Astrocyte of the cerebellum (primary cell): ENCODE data around the gene PAPPA.

Experiments used
- DNase-seq: peaks from one replicate; pipeline ENCODE4 v3.0.0-alpha.2; 2011; ENCODE audit warnings: low read depth
- H3K4me3 ChIP-seq: 2 replicates; pipeline ENCODE4 v1.5.1; 2011; ENCODE audit warnings: mild to moderate bottlenecking, low read depth, low read length, moderate library complexity
- in situ Hi-C: cut with HindIII; loops from 2 replicates; pipeline ENCODE4 v1.10.0; 2017; ENCODE audit warnings: low sequenced_read_pairs
- TF ChIP-seq, protein P1 (sequence below): IDR thresholded peaks from 2 replicates; pipeline ENCODE4 v1.5.1; 2012; ENCODE audit warnings: low read length, low read depth, moderate library complexity, mild to moderate bottlenecking; ENCODE audit errors: missing control alignments

PAPPA gene

DNA sequence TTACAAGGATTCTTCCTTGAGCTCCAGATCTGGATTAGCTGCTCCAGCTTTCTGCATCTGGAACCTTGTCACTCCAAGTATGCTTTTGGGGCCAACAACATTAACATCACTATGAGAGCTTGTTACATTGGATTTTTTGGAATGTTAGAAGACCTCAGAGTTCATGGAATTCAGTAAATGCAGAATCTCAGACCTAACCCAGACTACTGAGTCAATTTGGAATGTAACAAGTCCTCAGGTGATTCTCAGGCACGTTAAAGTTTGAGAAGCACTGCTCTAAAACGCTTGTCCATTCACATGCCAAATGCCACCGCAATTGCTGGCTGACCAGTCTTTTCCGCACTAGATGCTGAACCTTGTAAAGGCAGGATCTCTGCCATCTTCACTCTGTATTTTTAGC, 282.1 kb downstream of the PAPPA start:
- in situ Hi-C loops = no loop called here
- DNase-seq = no peak
- TF ChIP-seq, protein P1, sequence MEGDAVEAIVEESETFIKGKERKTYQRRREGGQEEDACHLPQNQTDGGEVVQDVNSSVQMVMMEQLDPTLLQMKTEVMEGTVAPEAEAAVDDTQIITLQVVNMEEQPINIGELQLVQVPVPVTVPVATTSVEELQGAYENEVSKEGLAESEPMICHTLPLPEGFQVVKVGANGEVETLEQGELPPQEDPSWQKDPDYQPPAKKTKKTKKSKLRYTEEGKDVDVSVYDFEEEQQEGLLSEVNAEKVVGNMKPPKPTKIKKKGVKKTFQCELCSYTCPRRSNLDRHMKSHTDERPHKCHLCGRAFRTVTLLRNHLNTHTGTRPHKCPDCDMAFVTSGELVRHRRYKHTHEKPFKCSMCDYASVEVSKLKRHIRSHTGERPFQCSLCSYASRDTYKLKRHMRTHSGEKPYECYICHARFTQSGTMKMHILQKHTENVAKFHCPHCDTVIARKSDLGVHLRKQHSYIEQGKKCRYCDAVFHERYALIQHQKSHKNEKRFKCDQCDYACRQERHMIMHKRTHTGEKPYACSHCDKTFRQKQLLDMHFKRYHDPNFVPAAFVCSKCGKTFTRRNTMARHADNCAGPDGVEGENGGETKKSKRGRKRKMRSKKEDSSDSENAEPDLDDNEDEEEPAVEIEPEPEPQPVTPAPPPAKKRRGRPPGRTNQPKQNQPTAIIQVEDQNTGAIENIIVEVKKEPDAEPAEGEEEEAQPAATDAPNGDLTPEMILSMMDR = no peak
- H3K4me3 ChIP-seq = no peak overlapping the region

DNA sequence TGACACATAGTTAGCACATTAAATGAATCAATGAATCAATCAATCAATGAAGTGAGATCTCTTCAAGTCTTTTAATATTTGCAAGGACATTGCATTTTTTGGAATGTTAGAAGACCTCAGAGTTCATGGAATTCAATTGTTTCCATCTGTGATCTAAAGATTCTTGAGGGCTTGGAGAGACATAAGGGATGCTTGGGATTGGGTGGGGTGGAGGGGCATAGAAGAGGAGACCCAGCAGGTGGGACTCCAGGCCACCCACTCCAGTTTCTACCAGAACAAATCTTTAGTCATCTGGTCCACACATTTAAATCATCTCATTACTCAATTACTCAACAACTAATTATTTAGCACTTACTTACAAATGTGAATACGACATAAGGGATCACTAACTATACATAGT, 282.5 kb downstream of the PAPPA start:
- TF ChIP-seq, protein P1 = no peak
- in situ Hi-C loops = no loop called here

DNA sequence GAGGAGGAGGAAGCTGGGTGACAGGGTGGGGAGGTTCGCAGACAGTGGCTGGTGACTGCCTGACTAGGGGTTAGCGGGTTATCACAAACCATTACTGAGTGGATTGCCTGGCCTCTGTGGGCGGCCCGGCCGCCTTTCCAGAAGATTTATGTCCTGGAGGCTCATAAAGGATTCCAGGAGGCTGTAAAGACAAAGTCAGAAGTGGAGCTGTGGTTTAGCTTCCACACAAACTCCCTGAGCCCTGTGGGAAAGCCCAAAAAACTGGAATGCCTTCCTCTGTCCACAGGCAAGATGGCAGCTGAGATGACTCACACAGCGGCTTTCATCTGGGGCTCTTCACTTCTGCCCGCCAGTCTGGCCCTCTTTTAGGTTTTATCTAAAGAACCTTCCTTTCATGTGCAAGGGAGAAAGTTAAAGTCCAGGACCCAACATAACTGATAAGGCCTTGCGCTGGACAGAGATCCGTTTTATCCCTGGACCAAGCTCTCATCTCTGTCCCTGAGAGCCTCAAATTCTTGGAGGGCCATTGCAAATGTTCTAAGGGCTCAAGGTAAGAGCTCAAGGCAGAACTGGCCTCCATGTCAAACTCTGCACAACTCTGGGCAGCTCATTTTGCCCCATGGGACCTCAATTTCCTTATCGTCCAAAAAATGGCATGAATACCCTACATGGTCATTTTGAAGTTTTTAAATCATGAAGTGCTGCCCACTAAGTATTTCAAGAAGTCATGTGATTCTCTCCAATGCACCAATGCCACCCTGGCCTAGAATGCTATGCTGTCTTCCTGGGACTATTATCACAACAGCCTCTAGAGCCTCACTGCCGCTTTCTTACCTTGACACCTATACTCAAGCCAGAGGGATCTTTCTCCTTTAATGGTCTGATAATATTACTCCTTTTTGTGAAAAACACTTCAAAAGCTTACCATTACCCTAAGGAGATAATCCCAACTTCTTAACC, 284.1 kb downstream of the PAPPA start:
- in situ Hi-C loops = no loop called here
- TF ChIP-seq, protein P1 = no peak
- no peak overlapping the region for H3K4me3 ChIP-seq
- no peak for DNase-seq

More for the DNA sequence above, 282.5 kb downstream of the PAPPA start:
- H3K4me3 ChIP-seq = no peak overlapping the region
- no peak for DNase-seq

DNA sequence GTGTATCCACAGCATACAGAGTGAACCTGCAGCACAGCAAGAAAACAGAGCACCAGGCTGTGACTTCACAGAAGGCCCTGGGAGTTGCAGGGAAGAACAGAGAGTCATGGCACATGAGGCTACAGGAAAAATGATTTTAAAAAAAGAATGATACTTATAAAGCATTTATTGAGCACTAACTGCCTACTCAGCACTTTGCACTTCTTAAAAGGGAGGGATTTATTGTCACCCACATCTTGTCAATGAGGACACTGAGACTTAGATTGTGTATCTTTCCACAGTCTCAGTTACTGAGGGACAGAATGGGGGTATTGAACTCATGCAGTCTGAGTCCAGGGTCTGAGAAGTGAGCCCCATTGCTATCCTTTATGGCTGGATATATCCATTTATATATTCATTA, 288.9 kb downstream of the PAPPA start:
- DNase-seq = no peak
- TF ChIP-seq, protein P1 = no peak
- no peak overlapping the region for H3K4me3 ChIP-seq
- in situ Hi-C loops = no loop called here

DNA sequence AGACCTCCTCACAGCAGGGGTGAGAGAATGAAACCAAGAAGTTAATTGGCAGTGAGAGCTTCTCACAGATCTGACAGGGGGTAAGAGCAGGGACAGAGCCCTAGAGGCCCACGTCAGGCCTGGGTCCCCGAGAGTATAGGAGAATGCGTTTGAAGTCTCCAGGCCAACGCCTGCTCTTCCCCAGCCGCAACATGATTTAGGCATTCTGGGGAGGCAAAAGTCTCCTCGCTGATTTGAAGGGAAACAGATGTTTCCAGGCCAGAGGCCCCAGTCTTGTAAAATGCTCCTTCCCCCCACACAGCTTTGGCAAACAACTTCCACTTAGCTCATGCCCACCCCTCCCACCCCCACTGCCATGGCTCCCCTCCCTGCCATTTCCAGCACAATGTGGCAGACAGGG, 294.3 kb downstream of the PAPPA start:
- H3K4me3 ChIP-seq = no peak overlapping the region
- in situ Hi-C loops = no loop called here
- TF ChIP-seq, protein P1 = no peak
- no peak for DNase-seq

DNA sequence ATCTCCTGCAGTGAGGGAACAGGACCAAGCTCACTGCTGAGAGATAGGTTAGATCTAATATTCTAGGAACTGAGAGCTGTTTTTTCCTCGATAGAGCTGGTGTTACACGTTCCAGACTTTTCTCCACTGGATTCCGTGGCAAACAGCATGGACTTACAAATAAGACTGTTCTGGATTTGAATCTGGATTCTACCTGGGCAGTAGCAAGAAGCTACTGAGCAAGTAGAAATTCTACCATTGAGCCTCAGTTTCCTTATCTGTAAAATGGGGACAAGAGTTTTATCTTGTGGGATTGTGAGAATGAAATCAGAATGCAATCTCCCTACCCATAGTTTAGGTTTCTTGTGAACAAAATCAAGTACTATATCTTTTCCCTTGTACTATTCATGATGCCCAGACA, 294.8 kb downstream of the PAPPA start:
- no peak for DNase-seq
- no peak overlapping the region for H3K4me3 ChIP-seq
- in situ Hi-C loops = no loop called here
- TF ChIP-seq, protein P1 = no peak
